Measurements from ENCODE around the gene CBX5.

CBX5 gene

DNA sequence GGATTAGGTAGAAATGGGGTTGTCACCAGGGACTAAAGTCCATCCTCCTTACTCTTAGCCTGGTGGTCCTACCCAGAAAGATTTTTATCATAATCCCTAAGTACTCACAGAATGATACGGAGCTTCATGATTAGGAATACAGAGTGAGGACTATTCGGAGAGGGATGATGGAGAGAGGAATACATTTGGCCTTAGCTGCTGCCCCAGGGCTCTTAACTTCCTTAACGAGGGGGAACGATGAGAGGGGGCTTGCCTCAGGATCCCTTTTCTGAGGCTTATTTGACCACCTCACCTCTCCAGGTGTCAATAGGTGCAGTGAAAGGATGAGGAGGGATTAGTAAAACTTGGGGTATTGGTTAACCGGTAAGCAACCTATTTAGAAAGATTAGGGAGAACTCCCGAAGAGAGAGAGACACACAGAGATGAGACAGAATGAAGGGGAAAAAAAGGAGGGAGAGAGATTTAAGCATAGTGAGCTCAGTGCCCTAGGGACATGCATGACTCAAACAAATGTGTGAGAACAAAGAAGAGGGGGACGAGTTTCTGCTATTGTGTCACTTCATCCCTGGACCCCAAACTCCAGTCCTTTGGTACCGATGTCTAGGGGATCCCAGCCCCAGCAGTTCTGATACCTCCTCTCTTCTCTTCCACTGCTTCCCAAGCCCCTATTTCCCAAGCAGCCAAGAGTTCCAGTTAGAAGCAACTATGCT is 19.7 kb upstream of the CBX5 start:
- no peak for DNase-seq (ENCODE audit: low spot score)
- TF ChIP-seq, protein P1, sequence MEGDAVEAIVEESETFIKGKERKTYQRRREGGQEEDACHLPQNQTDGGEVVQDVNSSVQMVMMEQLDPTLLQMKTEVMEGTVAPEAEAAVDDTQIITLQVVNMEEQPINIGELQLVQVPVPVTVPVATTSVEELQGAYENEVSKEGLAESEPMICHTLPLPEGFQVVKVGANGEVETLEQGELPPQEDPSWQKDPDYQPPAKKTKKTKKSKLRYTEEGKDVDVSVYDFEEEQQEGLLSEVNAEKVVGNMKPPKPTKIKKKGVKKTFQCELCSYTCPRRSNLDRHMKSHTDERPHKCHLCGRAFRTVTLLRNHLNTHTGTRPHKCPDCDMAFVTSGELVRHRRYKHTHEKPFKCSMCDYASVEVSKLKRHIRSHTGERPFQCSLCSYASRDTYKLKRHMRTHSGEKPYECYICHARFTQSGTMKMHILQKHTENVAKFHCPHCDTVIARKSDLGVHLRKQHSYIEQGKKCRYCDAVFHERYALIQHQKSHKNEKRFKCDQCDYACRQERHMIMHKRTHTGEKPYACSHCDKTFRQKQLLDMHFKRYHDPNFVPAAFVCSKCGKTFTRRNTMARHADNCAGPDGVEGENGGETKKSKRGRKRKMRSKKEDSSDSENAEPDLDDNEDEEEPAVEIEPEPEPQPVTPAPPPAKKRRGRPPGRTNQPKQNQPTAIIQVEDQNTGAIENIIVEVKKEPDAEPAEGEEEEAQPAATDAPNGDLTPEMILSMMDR (IDR thresholded peaks at IDR 0.05; ENCODE audit: extremely low read depth, missing control alignments), result no peak

DNA sequence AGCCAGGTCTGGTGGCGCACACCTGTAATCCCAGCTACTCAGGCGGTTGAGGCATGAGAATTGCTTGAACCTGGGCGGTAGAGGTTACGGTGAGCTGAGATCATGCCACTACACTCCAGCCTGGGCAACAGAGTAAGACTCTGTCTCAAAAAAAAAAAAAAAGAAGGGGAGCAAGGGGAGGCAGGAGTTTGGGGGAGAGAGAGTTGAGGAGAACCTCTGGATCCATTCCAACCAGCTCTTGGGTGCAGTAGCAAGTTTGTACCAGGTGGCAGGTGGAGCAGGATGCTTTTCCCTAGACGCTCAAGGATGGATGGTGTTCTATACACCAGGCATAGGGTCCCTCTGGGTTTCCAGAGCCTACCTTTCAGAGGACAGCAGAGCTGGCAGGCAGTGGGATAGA is 19.0 kb upstream of the CBX5 start:
- TF ChIP-seq, protein P1 (IDR thresholded peaks at IDR 0.05; ENCODE audit: extremely low read depth, missing control alignments), result no peak
- DNase-seq (ENCODE audit: low spot score), result no peak

DNA sequence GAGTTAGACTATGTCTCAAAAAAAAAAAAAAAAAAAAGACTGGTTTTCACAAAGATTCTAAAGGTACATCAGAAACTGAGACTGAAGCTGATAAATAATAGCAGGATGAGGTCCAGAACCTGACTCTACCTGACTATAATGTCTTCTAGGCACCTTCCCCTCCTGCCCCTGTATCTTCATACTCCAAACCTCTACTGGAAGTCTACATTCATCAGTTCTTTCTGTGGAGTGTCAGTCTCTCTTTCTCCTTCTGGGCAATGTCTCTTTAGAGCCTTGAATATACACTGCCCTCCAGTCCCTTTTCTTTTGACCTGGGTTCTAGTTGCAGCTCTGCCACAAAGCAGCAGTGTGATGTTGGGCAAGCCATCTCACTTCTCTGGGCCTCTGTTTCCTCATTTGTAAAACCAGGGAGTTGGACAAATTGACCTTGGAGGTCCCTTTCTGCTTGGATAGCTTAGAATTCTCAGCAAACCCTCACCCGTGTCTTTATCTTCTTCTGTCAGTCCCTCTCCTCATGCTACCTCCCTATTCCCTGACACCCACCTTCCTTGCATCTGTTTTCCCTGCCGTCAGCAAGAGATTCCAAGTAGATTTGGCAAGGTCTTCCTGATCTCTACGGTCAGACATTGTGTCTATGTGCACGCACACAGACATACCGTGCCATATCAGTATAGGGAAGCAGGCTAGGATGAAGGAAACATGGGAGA is 16.6 kb upstream of the CBX5 start:
- no peak for DNase-seq (ENCODE audit: low spot score)
- TF ChIP-seq, protein P1 (IDR thresholded peaks at IDR 0.05; ENCODE audit: extremely low read depth, missing control alignments), result no peak

DNA sequence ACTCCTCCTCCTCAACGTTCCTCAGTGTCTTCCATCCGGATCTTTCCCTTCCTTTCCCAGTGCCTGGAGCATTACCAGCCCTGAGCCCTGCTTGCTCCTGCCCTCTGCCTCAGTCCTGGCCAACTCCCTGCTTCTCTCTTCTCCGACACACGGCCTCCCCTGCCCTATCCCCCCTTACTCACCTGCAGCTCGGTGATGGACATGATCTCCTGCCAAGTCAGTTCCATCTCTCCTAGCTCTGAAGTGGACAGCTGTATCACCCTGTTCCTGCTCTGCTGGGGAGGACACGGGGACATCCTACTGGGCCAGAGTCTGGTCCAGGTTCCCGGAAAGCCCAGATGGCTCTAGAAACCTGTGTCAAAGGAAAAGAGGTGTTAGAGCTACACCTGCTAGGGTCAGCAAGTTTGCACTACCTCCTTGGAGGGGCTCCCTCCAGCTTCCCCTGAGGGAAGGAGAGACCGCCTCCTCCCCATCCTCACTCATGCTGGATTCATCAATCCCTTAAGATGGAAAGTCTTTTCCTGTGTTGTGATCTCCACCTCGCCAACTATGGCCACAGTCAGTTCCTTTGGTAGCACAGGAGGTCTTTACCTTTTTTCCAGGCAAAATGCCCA is 15.1 kb upstream of the CBX5 start:
- no peak for DNase-seq (ENCODE audit: low spot score)
- TF ChIP-seq, protein P1 (IDR thresholded peaks at IDR 0.05; ENCODE audit: extremely low read depth, missing control alignments), result no peak

DNA sequence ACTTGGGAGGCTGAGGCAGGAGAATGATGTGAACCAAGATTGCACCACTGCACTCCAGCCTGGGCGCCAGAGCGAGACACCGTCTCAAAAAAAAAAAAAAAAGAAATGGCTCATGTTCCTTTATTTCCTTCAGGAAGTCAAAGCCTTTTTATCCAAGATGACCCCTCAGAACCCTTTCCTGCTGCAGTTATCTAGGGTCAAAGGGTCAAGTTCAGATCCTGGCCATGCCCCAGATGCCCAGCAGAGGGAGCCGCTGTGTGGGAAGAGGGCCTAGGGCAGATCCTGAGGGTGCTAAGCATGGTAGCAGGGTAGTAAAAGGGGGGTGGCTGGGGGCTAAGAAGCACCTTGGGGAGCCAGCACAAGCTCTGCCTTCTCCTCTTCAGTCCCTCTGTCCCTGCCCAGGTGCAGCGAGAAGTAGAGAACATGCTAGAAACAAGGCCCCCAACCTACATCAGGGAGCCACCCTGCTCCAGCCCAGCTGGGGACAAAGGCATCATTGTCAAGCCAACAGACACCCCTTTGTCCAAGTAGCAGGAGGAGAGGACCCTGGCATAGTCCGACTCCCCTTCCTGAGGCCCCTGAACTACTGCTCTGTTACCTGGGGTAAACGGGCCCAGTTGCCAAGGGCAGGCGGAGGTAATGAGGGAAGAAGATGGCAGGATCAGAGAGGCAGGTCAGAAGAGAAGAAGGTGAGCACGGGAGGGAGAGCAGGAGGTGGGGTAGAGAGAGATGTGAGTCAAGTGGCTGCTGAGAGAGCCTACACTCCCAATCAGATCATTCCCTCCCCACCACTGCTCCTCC is 14.4 kb upstream of the CBX5 start:
- TF ChIP-seq, protein P1 (IDR thresholded peaks at IDR 0.05; ENCODE audit: extremely low read depth, missing control alignments), result peak; percentile 86
- peak; percentile 72 for DNase-seq (ENCODE audit: low spot score)

DNA sequence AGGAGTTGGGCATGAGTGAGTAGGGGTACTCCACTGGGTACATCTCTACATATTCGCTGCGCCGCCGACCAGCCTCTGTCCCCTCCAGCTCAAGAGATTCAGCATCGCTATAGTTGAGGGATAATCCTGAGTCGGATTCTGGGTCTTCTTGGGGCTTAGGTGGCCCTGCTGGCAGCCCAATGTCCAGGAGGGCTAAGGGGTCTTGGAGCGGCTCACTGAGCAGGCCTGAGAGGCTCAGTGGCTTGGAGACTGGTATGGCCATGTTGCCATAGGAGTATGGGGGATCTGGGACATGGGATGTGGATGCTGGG is 13.0 kb upstream of the CBX5 start:
- no peak for DNase-seq (ENCODE audit: low spot score)
- TF ChIP-seq, protein P1 (IDR thresholded peaks at IDR 0.05; ENCODE audit: extremely low read depth, missing control alignments), result no peak

Measured in GM20000 (cell line).